Suprapubic skin (tissue), 4 donors: Measurements from ENCODE around the gene FOLR2.

Experiments
- POLR2A ChIP-seq, 2 donors: fragments of 450-650 bp; IDR thresholded peaks; one replicate each; pipeline ENCODE4 v1.6.1; 2017; ENCODE audit warnings: antibody characterized with exemption in 2 of 2, mild to moderate bottlenecking in 2 of 2, moderate library complexity in 2 of 2
- POLR2AphosphoS5 ChIP-seq, 3 donors: sonication (generic); formaldehyde crosslinking; IDR thresholded peaks; one replicate each; pipeline ENCODE4 v1.6.1; 2017; ENCODE audit warnings: antibody characterized with exemption in 3 of 3
- TF ChIP-seq, protein P1 (sequence below), 2 donors: fragments of 200-600 bp in 1 of 2; fragments of 450-650 bp in 1 of 2; sonication (generic) in 1 of 2; IDR thresholded peaks; one replicate each; pipeline ENCODE4 v1.5.1; 2016 to 2019; ENCODE audit warnings: antibody characterized with exemption in 2 of 2, mild to moderate bottlenecking in 1 of 2, moderate library complexity in 1 of 2

DNA sequence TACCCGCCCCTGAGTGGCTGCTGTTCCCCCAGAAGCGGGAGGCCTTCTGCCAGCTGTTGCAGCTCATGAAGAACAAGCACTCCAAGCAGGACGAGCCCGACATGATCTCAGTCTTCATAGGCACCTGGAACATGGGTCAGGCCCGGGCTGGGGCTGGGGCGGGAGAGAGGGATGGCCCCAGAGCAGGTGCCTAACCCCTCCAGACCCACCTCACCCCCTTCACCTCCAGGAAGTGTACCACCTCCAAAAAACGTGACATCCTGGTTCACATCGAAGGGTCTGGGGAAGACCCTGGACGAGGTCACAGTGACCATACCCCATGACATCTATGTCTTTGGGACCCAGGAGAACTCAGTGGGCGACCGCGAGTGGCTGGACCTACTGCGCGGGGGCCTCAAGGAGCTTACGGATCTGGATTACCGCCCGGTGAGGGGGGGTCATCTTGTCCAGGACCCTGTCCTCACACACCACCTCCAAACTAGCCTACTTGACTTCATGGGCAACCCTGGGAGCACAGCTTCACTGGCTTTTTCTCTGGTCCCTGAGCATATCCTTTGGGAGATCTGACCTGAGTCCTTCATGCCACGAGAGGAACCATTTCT lies 14.3 kb downstream of the FOLR2 start:
- TF ChIP-seq, protein P1, sequence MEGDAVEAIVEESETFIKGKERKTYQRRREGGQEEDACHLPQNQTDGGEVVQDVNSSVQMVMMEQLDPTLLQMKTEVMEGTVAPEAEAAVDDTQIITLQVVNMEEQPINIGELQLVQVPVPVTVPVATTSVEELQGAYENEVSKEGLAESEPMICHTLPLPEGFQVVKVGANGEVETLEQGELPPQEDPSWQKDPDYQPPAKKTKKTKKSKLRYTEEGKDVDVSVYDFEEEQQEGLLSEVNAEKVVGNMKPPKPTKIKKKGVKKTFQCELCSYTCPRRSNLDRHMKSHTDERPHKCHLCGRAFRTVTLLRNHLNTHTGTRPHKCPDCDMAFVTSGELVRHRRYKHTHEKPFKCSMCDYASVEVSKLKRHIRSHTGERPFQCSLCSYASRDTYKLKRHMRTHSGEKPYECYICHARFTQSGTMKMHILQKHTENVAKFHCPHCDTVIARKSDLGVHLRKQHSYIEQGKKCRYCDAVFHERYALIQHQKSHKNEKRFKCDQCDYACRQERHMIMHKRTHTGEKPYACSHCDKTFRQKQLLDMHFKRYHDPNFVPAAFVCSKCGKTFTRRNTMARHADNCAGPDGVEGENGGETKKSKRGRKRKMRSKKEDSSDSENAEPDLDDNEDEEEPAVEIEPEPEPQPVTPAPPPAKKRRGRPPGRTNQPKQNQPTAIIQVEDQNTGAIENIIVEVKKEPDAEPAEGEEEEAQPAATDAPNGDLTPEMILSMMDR (IDR thresholded peaks at IDR 0.05), result no peak
- TF ChIP-seq POLR2A (IDR thresholded peaks at IDR 0.05) (no peak), POLR2AphosphoS5 (IDR thresholded peaks at IDR 0.05) (no peak)
